Adrenal gland (tissue), 5 donors: ENCODE data around the gene STOM.

Experiments
- POLR2A ChIP-seq, 2 donors: fragments of 450-650 bp; IDR thresholded peaks; one replicate each; pipeline ENCODE4 v1.6.1; 2017; ENCODE audit warnings: antibody characterized with exemption in 2 of 2, mild to moderate bottlenecking in 2 of 2, moderate library complexity in 1 of 2
- TF ChIP-seq, protein P1 (sequence below), 6 experiments: fragments of 450-650 bp in 4 of 6; fragments of 200-600 bp in 2 of 6; sonication (generic) in 1 of 6; IDR thresholded peaks; 1 replicate in 5 of 6; 2 replicates in 1 of 6; pipeline versions ENCODE4 v1.5.1 to v1.8.0; 2016 to 2021; ENCODE audit warnings: antibody characterized with exemption in 6 of 6, mild to moderate bottlenecking in 2 of 6, moderate library complexity in 1 of 6
- donor health status: DM: no; HTN: no; CAD: no.

DNA sequence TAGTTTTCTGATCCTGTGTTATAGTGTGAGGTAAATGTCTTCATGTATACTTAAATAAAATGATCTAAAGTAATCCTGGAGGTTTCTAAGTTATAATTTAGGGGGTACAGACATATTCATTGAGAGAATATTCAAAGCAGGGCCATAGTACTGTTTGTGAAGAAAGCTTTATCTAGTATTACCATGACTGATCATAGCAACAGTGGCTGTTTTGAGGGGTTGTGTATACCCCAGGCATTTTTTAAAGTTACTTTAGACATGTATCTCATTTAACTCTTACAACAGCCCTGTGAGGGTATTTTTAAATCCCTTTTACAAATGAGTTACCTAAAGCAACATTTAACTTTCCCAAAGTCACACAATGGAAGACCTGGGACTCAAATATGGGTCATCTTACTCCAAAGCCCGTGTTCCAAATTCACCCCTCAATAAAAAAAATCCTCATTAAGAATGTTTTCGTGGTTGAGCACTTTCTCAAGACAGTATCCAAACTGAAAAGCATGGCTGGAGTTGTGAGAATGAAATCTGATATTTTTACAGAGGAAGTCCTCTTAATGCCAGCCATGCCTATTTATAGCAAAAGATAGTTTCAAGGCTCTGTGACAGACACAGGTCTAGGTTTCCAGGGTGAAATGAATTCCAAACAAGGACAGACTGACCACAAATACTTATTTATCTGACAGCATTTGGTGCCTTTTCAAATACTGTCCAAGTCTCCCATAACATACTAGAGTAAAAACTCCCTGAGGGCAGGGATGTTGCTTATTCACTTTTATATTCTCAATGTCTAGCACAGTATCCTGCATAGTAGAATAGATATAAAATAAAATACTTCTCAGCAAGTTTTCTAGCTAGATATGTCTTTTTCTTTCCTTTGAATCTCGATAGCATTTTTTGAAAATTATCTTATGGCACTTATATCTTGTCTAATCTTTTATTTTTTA lies 10.4 kb downstream of the STOM start:
- TF ChIP-seq, protein P1, sequence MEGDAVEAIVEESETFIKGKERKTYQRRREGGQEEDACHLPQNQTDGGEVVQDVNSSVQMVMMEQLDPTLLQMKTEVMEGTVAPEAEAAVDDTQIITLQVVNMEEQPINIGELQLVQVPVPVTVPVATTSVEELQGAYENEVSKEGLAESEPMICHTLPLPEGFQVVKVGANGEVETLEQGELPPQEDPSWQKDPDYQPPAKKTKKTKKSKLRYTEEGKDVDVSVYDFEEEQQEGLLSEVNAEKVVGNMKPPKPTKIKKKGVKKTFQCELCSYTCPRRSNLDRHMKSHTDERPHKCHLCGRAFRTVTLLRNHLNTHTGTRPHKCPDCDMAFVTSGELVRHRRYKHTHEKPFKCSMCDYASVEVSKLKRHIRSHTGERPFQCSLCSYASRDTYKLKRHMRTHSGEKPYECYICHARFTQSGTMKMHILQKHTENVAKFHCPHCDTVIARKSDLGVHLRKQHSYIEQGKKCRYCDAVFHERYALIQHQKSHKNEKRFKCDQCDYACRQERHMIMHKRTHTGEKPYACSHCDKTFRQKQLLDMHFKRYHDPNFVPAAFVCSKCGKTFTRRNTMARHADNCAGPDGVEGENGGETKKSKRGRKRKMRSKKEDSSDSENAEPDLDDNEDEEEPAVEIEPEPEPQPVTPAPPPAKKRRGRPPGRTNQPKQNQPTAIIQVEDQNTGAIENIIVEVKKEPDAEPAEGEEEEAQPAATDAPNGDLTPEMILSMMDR (IDR thresholded peaks at IDR 0.05) = no peak
- peak in 1 of 2 donors; percentile 19 for TF ChIP-seq POLR2A (IDR thresholded peaks at IDR 0.05)
